Skeletal muscle cell (primary cell): ENCODE data around the gene CWC25.
A peak's percentile ranks its signal among the peaks of the same experiment; 100 is the strongest.

ENCODE experiments used
- DNase-seq: peaks from one replicate; pipeline ENCODE4 v3.0.0-alpha.2; 2010; ENCODE audit warnings: low read depth
- H3K4me3 ChIP-seq: 2 replicates; pipeline ENCODE4 v1.5.1; 2011; ENCODE audit warnings: low read depth, mild to moderate bottlenecking, control low read depth, low read length, moderate library complexity

CWC25 gene

DNA sequence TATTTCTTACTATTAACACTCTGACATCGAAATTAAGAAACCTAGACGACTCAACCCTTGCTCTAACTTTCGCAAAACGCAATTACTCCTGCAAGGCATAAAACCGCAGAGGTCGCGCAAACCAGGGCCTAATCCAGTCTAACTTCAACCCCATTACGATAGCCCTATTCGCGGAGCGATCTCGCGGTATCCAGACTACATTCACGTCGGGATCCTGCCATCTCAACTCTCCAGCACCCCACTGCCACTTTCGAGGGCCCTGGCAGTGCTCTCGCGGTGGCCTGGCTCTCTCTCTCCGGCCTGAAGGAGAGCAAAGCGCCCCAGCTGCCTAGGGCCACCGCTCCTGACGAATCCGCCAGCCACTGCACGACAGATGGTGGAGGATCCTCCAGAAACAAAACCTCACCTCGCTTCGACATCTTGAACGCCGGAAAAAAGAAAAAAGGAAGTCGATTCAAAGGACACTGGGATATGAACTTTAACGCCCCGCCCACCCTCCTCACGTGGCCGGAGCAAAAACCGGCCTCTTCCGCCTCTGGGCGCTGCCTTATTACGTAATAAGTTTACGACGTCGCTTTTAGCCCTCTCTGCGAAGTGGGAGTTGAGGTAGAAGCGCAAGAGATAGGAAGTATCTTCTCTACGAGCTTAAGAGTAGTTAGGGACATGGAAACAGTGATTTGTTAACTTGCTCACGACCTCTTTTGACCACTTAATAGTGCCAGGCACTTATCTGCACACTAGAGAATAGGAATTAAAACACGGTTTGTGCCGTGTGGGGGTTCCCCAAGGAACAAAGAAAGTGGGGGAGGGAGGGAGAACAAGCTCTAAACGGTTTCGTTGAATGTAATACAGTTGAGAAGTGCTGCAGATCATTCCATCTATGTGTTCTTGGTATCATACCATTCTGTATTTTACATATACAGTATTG lies 28.4 kb upstream of the CWC25 start, which contains the start of gene RPL23:
Gene RPL23 (minus strand): TSS at position 430 of the 928 bp plus-strand sequence. CDS start 11 bp downstream, at position 419.
- peak; percentile 84 for DNase-seq
- peak within 1 kb of the TSS; percentile 82 for H3K4me3 ChIP-seq

DNA sequence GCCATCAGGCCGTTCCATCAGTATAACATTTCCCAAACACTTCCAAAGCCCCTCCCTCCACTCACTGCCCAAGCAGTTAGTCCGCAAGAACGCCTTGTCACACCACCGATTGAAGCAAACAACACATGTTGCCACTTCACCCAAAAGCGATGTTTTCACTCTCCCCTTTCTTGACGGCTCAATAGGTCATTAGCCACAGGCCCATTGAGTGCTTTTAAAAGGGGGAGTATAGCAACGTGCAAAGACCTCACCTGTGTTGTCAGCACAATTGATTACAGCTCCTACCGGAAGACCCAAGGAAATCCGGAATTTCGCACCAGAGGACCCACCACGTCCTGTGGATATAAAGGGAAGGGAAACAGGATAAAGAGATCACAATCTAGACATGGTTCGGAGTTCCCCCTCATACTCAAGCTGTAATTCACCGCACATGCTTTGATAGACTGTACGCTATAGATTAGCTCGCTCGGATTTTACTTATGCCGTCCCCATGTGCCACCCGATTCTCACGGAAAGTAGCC lies 27.7 kb upstream of the CWC25 start:
- H3K4me3 ChIP-seq = peak overlapping the region; percentile 82
- DNase-seq = no peak

DNA sequence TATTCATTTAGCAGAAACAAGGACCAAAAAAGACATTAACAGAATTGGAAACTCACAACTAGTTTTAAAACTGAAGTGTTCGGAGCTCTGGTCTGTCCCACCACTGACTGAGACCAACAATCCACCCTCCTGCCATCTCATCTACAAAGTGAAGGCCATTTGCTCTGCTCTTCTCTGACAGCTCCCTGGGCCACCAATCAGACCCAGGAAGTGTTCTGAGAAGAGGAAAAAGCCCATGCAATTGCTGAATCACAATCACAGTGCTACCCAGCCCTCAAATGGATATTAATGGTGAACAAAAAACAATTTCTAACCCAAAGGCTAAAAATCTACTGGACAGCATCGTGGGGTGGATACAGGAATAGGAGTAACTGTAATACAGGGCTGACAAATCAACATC lies 26.3 kb upstream of the CWC25 start:
- DNase-seq = no peak
- peak overlapping the region; percentile 82 for H3K4me3 ChIP-seq

DNA sequence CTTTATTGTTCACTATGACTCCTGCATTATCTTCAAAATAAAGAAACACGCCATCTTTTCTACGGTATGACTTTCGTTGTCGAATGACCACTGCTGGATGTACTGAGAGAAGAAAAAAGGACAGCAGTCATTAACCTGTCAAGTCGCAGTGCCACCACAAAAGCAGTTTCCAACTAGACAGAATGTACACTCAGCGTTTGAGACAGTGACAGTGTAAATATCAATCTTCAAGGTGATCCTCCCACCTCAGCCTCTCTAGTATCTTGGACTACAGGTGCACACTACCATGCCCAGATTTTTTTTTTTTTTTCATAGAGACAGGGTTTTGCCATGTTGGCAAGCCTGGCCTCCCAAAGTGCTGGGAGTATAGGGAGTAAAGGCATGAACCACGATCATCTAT lies 25.3 kb upstream of the CWC25 start:
- no peak for DNase-seq
- no peak overlapping the region for H3K4me3 ChIP-seq

DNA sequence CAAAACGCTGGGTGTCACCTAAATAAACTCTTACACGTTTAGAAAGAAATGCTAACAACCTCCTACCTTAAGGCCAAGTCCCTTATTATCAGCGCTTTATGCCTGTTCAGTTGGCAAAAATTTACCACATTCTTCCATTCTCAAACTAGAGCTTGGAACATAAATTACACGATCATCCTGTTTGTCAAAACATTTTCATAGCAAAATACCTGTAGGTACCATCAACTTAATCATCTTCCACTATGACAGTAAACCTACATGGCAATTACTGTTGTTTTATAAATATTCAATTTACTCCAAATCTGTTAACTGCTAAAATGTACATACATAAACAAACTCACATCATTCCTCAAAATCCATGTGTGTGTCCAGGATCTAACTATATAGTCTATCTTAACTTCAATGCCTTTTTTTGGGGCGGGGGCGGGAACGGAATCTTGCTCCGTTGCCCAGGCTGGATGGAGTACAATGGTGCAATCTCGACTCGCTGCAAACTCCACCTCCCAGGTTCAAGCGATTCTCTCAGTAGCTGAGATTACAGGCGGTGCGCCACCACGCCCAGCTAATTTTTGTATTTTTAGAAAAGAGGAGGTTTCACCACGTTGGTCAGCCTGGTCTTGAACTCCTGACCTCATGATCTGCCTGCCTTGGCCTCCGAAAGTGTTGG lies 24.0 kb upstream of the CWC25 start:
- DNase-seq = no peak
- H3K4me3 ChIP-seq = no peak overlapping the region

DNA sequence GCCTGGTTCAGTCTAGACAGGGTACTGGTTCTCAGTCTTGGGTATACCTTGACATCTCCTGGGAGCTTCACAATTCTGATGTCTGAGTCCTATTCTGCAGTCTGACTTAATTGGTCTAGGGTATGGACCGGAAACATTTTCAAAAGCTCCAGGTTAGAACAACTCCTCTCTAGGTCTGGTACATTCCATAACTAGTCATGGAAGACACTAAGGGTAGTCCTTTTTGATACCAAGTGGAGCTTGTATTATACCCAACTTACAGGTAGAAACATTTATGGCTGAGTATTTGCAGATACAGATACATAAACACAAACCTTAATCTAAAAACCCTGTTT lies 23.4 kb upstream of the CWC25 start:
- H3K4me3 ChIP-seq = no peak overlapping the region
- DNase-seq = no peak

DNA sequence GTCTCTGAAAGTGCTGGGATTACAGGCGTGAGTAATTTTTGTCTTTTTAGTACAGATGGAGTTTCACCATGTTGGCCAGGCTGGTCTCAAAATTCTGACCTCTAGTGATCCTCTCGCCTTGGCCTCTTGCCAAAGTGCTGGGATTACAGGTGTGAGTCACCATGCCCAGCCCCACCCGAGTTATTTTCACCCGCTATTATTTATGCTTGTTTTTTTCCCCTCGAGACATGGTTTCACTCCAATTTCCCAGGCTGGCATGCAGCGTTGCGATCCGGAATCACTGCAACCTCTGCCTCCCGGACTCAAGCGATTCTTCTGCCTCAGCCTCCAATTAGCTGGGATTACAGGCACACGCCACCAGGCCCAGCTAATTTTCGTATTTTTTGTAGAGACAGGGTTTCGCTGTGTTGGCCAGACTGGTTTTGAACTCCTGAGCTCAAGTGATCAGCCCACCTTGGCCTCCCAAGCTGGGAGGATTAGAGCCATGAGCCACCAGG lies 19.2 kb upstream of the CWC25 start:
- H3K4me3 ChIP-seq = no peak overlapping the region
- no peak for DNase-seq

DNA sequence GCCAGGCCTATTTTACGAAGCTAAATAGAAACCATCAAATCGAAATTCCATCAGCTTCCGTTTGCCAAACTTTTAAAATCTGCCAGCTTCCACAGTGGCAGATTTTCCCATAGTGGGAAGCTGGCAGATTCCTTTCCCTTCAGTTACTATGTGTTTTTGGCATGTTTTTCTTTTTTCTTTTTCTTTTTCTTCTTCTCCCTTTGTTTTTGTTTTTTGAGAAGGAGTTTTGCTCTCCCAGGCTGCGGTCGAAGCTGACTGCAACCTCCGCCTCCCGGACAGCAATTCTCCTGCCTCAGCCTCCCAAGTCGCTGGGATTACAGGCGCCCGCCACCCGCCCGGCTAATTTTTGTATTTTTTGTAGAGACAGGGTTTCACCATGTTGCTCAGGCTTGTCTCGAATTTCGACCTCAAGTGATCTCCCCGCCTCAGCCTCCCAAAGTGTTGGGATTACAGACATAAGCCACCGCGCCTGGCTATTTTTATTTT lies 684 bp upstream of the CWC25 start:
- H3K4me3 ChIP-seq = peak overlapping the region; percentile 96
- DNase-seq = no peak

DNA sequence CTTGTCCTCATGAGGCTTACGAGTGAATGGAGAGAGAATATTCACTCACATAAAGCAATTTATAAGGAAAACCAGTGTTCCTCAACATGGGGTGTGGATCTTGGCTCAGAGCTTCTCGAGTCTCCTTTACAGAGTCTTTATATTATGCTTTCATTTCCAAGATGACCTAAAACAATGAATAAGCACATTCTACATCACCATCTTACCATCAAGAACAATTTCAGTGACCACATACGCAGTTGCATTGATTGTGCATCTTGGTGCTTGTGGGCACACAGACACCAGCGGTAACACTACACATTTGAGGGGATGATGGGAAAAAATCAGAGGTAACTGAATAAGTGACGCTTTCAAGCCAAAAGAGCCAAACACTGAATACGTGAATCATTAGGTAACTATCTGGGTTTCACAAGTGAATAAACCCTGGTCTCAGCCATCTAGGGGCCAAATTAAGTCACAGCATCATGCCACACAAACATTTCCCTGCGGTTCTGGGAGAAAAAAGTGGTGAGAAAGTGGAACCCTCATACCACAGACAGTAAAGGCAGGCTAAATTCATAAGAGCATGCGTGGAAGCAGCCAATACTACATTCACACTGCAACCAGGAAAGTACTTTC lies 9.4 kb downstream of the CWC25 start:
- DNase-seq = no peak
- H3K4me3 ChIP-seq = no peak overlapping the region

DNA sequence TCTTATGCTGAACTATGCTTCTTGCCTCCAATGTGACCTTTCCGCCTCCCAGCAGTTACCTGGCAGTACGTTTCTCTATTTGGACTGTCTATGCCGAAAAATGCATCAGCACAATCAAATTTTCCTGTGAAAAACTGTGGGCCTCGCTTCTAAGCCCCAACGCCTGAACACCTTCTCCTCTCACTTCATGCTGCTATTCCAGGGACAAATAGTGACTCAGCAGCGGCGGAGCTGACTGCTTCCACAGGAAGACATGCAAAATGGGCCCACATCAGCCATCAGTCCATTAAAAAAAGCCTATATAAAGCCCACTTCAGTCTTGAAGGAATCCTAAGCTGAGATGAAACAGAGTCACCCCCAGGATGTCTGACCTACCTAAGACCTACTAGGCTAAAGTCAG lies 15.3 kb downstream of the CWC25 start:
- no peak overlapping the region for H3K4me3 ChIP-seq
- no peak for DNase-seq

DNA sequence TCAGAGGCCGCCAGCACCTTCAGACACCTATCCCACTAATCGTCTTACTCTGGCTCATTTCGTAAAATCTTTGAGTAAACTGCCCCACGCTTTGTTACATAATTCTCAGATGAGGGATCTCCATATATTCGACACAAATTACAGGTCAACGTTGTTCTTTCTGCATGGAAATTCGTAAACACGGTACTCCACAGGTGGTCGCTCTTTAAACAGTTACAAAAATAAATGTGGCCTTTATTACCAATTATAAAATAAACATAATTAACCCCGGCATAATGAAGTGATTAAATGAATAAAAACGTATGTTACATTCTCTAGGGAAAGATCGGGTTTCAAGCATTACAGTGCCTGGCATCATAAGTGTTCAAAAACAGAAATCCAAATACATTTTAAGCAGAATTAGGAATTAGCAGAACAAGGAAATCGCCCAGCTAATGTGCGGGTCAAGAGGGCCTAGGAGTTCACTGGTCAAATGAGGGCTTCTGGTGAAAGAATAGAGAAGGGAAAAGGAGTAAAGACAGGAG lies 24.8 kb downstream of the CWC25 start:
- no peak for DNase-seq
- peak overlapping the region; percentile 75 for H3K4me3 ChIP-seq

DNA sequence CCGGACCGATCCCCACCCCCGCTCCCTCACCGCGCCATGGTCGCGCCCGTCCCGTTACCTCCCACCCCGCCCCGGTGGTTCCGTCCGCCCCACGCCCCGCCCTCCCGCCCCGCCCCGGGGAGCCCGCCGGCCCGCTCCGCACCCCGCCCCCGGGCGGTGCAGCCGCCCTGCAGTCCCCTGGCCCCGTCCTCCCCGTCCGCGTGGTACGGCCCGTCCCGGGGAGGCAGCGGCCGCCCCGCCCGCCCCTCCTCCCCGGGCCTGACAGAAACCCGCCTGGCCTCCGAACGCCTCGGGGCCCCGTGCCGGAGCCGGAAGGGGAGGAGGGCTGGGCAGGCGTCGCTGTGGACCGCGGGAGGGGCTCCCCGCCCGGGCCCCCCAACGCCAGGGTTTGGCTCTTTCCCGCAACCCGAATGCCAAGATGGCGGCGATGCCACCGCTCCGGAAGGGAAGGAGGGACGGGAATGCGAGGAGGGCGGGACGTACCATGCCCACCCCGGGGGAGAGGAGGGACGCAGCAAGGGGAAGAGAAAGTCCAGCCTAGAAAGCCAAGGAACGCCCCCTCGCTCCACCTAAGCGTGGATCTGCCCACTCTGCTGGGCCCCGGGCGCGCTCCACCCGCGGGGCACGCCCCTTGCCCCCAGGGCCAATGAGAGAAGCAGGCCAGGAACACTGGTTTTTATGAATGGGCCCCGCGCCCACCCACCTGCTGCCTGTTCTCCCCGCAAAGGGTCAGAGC lies 25.5 kb downstream of the CWC25 start, which contains the start of gene PIP4K2B:
Gene PIP4K2B (minus strand): TSS at position 56 of the 736 bp plus-strand sequence. CDS start 132 bp downstream, outside the sequence.
- peak; percentile 96 for DNase-seq
- H3K4me3 ChIP-seq = peak within 1 kb of the TSS; percentile 75

DNA sequence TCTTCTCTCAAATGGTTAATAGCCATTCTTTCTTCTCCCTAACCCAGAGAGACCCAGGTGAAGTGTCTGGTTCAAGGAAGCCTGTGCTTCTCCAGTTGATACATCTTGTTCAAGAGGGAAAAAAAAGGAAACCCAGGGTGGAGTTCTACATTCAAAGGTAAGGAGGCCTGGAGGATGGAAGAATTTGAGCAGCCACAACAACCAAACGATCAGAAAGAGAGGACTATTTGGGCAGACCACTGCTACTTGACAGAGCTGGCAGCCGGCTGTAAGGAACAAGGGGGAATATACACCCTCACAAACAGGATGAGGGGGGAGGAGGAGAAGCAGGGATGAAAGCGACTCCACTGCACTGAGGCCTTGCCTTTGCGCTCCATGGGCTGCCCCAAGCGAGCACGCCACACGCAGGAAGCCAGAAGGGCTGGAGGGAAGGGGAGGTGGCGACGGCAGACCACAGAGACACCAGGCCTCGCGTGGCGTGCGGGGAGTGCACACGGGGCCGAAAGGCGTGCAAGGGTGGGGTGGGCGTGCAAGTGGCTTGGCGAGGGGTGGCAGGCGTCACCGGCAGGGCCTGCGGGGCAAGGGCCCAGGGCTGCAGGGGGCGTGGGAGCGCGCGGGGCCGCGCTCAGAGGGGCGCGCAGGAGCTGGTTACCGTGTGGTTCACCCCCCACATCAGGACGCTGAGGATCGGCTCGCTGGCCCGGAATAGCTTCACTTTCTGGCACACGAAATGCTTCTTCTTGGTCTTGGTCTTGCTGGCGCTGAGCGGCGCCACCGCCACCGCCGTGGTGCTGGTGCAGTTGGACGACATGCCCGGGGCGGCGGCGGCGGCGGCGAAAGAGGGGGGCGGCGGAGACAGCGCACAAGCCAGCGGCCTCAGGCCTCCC lies 26.3 kb downstream of the CWC25 start:
- peak; percentile 13 for DNase-seq
- peak overlapping the region; percentile 75 for H3K4me3 ChIP-seq

DNA sequence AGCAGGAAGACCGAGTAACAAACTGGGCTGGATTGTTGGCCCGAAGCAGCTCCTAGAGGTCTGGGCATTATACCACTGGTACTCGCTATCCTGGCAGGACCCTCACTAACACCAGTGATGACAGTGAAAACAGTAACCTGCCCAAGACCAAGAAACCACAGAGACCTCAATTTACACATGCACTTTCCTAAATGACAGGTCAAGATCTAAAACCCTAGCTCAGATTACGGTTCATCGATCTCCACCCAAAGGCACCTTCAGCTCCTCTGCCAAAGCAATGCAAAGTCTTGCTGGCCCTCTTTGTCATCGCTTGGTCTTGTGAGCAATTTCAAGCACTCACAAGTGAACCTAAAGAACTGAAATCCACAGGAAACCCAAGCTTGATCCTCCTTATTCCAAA lies 27.3 kb downstream of the CWC25 start:
- DNase-seq = no peak
- peak overlapping the region; percentile 75 for H3K4me3 ChIP-seq

DNA sequence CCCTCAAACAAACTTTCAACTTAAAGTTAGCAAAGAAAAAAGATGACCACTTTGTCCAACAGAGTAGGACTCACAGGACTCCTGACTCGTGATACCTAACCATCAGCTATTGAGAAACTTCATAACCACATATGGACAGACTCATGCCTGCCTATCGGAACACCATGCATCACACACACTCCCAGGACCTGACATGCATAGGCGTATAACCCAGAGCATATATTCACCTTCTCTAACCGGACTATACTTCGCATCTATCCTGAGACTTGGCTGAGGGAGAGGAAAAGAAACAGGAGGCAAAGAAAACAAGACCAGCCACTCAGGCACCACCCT lies 28.0 kb downstream of the CWC25 start:
- DNase-seq = peak; percentile 25
- peak overlapping the region; percentile 75 for H3K4me3 ChIP-seq

DNA sequence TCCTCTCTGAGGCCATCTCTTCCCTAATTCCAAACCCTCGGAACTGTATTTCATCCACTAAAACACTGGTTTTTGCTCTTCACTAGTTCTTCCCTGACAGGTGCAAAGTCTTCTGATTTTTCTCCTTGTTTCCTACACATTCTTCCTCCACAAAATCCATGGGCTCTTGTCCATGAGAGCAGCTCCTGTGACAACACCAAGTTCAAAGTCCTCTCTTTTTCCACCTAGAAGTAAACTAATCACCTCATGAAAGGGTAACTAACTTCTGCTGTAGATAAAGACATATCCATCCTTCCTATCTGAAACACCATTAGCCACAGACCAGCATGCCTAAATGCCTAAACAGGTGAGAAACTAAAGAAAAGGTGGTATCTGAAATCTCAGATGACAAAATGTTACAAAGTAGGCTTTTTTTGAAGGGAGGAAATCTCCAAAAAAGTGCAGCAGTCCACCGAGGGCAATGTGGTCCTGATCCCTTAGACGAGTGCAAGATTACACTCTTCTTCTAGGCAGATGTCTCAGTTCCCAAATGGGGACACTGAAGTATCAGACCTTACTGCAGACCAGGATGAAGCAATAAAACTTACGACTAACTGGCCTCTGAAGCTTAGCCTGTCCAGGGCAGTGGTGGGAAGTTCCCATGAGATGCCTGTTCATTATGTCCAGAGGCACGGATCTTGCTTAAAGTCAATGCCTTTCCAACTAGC lies 28.5 kb downstream of the CWC25 start:
- H3K4me3 ChIP-seq = no peak overlapping the region
- DNase-seq = no peak

DNA sequence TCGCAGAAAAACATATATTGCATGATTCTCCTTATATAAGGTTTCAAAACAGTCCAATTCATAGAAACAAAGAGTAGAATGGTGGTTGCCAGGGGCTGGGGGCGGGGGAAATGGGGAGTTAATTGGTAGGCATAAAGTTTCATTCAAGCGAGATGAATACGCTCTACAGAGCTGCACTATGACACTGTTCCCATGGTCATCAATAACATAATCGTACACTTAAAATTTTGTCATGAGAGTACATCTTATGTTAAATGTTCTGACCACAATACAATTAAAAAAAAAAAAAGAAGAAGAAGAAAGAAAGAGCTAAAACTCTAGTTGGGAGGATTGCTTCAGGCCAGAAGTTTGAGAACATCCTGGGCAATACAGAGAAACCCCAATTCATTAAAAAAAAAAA lies 30.9 kb downstream of the CWC25 start:
- no peak overlapping the region for H3K4me3 ChIP-seq
- DNase-seq = no peak
